ENCODE measurements around the gene ACSM3.

ACSM3 gene

DNA sequence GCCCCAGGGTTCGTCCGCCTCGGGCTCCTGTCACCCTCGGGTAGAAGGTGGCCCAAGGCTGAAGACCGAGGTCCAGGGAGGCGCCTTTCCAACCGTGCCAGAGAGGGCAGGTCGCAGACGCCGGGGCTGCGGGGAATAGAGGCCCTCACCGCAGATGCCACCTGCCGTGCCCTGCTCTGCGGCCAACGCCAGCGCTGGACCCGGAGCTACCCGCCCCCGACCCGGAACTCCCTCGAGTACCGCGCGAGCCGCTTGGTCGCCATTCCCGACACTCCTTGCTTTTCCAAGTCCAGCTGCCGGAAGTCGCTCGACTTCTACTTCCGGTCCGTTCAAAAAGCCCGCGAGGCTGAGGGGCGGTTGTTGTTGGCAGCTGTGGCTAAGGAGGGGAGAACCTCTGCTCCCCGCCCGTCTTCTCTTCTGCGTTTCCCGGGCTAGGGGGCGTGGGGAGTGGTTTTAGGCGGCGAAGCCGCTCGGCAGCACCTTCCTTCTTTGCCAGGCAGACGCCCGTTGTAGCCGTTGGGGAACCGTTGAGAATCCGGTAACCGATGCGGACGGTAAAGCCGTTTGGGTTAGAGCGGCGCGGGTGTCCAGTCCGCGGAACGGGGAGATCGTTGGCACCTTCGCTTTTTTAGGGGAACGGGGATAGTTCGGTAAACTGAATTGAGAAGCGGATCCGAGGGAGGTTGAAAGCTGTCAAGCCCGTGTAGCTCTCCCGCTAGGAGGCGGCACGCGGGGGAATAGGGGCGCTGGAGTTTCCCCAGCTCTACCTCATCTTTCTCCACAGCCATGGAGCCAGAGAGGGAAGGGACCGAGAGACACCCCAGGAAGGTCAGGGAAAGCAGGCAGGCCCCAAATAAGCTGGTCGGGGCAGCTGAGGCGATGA lies 42.6 kb downstream of the ACSM3 start, which contains the start of the genes ERI2 and REXO5:
TSS of gene ERI2 (minus strand) at position 305 of the 883 bp plus-strand sequence. CDS start at position 263, 42 bp downstream.
TSS of gene REXO5 (plus strand) at position 360 of the 883 bp plus-strand sequence. CDS start at position 787, 427 bp downstream.
- DNase-seq (peak; percentile 83), ATAC-seq (peak; percentile 90)

- no peak for ATAC-seq
These were observed 44.0 kb downstream of the ACSM3 start for GRCh38 chr16:20807862-20808261.

DNA sequence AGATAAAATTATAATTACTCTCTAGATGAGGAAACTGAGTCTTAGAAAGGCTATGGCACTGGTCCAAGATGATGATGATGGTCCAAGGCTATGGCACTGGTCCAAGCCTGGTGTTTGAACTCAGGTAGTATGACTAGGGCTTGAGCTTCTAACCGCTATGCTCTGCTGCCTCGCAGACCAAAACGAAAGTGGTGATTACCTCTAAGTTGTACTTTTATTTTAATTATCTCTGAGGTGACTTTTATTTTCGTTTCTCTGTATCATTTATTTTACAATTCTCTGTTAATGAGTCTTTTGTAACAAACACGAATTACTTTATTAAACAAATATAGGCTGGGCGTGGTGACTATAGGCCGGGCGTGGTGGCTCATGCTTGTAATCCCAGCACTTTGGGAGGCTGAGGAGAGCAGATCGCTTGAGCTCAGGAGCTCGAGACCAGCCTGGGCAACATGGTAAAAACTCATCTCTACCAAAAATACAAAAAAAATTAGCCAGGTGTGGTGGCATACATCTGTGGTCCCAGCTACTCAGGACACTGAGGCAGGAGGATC lies 48.1 kb downstream of the ACSM3 start:
- ATAC-seq, result no peak
- no peak for DNase-seq

More at GRCh38 chr16:20807862-20808261, 44.0 kb downstream of the ACSM3 start:
- no peak for DNase-seq

DNA sequence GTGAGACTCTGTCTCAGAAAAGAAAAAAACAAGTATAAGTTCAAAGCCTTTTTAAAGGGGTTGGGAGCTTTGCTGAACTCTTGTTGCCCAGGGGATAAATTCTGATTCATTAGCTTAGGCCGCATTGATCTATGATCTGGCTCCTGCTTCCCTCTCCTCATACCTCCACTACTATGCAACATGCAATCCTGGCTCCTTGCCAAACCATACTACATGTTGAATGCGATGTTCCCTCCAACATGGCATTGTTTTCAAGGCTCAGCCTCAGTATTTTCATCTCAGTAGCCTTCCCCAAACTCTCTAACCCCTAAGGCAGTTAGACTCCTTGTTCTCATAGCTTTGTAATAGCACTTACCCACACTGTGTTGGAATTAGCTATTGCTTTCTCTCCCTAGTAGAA lies 48.7 kb downstream of the ACSM3 start:
- ATAC-seq, result no peak
- DNase-seq, result no peak

- ATAC-seq (no peak), DNase-seq (no peak)
These were observed 51.0 kb downstream of the ACSM3 start for GRCh38 chr16:20814784-20815183.

GRCh38 chr16:20818929-20819585 lies 55.2 kb downstream of the ACSM3 start:
- ATAC-seq (no peak), DNase-seq (no peak)

DNA sequence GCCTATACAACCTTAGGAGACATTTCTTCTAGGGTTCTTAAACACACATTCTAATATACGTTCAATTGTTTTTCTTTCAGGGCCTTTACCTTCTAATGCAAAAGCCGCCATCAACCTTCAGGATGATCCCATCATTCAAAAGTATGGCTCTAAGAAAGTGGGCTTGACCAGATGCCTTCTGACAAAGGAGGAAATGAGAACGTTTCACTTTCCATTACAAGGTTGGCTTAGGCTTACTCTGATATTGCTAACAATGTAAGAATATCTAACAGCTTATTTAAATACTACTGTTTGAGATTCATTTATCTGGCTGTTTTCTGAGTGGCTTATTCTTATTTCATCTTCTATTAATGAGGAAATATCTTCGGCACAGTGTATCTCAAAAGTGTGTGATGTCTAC lies 57.9 kb downstream of the ACSM3 start:
- ATAC-seq (no peak), DNase-seq (no peak)

- DNase-seq (no peak), ATAC-seq (no peak)
These were observed 58.9 kb downstream of the ACSM3 start for GRCh38 chr16:20822521-20823325.

- ATAC-seq (no peak), DNase-seq (no peak)
These were observed 62.3 kb downstream of the ACSM3 start for GRCh38 chr16:20826039-20826566.

- no peak for ATAC-seq
- no peak for DNase-seq
These were observed 65.7 kb downstream of the ACSM3 start for GRCh38 chr16:20829536-20829935.

- DNase-seq (no peak), ATAC-seq (no peak)
These were observed 66.6 kb downstream of the ACSM3 start for GRCh38 chr16:20830372-20830771.

- DNase-seq (no peak), ATAC-seq (no peak)
These were observed 69.3 kb downstream of the ACSM3 start for GRCh38 chr16:20833086-20833485.

DNA sequence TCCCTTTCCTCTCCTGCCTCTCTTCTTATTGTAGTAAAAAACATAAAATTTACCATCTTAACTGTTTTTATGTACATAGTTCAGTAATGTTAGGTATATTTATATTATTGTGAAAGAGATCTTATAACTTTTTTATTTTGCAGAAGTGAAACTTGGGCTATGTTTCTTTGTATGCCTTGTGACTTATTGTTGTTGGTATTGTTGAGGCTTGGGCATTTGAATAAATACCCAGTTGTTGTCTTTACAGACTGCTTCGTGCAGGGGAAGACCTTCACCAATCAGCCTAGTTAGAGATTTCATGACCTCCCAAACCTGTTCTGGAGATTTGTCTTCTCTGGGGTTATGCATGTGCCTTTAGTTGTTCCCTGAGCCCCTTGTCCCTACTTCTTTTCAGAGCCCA lies 74.4 kb downstream of the ACSM3 start:
- no peak for DNase-seq

GRCh38 chr16:20839504-20839903 lies 75.7 kb downstream of the ACSM3 start:
- ATAC-seq, result no peak
- no peak for DNase-seq

More for the DNA sequence above, 74.4 kb downstream of the ACSM3 start:
- no peak for ATAC-seq

GRCh38 chr16:20844054-20844453 lies 80.2 kb downstream of the ACSM3 start:
- peak; percentile 52 for ATAC-seq
- no peak for DNase-seq

DNA sequence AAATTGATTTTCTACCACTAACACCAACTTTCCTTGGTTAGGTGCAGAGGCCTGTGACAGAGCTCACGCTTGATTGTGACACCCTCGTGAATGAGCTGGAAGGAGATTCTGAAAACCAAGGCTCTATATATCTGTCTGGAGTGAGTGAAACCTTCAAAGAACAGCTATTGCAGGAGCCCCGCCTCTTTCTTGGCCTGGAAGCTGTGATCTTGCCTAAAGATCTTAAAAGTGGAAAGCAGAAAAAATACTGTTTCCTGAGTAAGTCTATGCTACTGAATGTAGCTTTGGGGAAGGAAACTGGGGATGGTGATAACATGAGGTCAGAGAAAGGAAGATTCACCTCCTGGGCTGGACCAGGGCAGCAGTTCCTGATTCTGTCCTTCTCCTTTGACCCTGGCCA lies 80.8 kb downstream of the ACSM3 start:
- DNase-seq (no peak), ATAC-seq (peak; percentile 69)

- ATAC-seq (no peak), DNase-seq (no peak)
These were observed 82.2 kb downstream of the ACSM3 start for GRCh38 chr16:20846030-20846429.

GRCh38 chr16:20846551-20846950 lies 82.7 kb downstream of the ACSM3 start:
- ATAC-seq (no peak), DNase-seq (no peak)
